ENCODE data around the gene SLC29A2. TPM values are rescaled to one million over a fixed set of nuclear protein-coding genes. Genes with fewer than 3 reads are reported as not detected.
A peak's percentile ranks its signal among the peaks of the same experiment; 100 is the strongest.

The SLC29A2 gene
- total RNA-seq, 1 donor, result 0.36 TPM

DNA sequence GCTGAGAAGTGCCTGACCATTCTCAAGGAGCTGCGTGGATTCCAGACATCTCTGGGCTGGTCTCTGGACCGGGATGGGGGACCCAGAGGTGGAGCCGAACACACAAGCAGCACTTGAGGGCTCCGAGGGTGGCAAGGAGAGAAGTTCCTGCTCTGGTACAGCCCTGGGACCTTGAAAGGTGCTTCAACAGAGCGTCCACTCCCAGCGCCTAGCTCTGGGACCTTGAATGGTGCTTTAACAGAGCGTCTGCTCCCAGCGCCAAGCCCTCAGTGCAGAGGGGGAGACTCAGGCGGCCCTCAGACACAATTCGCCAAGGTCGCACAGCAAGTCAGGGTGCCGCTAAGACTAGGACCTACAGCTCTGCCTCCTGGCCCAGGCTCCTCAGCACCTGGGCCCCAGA, 38.6 kb upstream of the SLC29A2 start:
- H3K4me3 ChIP-seq (ENCODE audit: low read depth, low read length), result no peak overlapping the region
- no peak for TF ChIP-seq CTCF (IDR thresholded peaks at IDR 0.05; ENCODE audit: insufficient read depth, low read length)
- DNase-seq (ENCODE audit: low read depth), result no peak

GRCh38 chr11:66409226-66409625, 37.7 kb upstream of the SLC29A2 start:
- no peak for DNase-seq (ENCODE audit: low read depth)
- H3K4me3 ChIP-seq (ENCODE audit: low read depth, low read length), result no peak overlapping the region
- TF ChIP-seq CTCF (IDR thresholded peaks at IDR 0.05; ENCODE audit: insufficient read depth, low read length), result no peak

DNA sequence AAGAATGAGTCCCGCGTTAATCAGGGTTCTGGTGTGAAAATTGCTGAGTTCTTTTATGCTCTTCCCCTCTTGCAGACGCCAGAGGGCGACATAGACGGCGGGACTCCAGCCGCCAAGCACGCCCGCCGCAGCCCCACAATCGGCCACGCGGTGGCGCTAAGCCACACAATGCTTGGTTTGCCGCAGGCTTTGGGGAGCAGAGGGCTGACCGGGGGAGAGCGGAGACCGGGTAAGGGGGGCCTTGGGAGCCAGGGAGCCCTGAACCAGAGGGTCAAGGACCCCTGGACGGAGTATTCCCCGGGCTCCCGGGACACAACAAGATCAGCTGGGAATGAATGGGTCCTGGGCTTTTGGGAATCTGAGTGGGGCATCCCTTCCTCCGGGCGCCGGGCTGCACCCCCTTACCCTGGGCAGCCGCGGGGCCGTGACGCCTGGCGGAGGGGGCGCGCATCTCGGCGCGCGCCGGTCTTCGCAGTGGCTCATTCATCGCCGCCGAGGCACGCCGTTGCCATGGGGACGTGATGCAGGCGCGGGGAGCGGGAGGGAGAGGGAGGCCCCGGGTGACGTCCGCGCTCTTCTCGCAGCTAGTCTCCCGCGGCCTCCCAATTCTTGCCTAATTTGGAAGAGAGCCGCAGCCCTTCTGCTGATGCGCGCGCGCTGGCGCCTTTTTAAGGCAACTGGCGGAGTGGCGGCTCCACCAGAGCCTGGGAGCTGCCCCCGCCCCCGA, 37.1 kb upstream of the SLC29A2 start:
- peak; percentile 85 for DNase-seq (ENCODE audit: low read depth)
- TF ChIP-seq CTCF (IDR thresholded peaks at IDR 0.05; ENCODE audit: insufficient read depth, low read length), result peak; percentile 100
- peak overlapping the region; percentile 60 for H3K4me3 ChIP-seq (ENCODE audit: low read depth, low read length)

- no peak for TF ChIP-seq CTCF (IDR thresholded peaks at IDR 0.05; ENCODE audit: insufficient read depth, low read length)
- no peak for DNase-seq (ENCODE audit: low read depth)
- no peak overlapping the region for H3K4me3 ChIP-seq (ENCODE audit: low read depth, low read length)
Observed at GRCh38 chr11:66407651-66408050, 36.1 kb upstream of the SLC29A2 start.

DNA sequence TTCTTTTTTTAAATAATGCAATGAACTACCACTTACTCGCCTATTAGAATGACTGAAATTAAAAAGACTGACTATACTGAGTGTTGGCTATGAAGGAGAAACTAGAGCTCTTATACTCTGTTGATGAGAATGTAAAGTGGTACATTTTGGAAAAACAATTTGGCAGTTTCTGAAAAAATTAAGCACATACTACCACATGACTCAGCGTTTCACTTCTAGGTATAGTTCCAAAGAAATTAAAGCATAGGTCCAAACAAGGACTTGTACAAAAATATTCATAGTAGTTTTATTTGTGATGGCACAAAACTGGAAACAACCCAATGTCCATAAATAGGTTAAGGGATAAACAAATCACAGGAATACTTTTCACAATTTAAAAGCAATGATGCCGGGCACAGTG, 22.4 kb upstream of the SLC29A2 start:
- DNase-seq (ENCODE audit: low read depth), result no peak
- TF ChIP-seq CTCF (IDR thresholded peaks at IDR 0.05; ENCODE audit: insufficient read depth, low read length), result no peak
- H3K4me3 ChIP-seq (ENCODE audit: low read depth, low read length), result no peak overlapping the region

DNA sequence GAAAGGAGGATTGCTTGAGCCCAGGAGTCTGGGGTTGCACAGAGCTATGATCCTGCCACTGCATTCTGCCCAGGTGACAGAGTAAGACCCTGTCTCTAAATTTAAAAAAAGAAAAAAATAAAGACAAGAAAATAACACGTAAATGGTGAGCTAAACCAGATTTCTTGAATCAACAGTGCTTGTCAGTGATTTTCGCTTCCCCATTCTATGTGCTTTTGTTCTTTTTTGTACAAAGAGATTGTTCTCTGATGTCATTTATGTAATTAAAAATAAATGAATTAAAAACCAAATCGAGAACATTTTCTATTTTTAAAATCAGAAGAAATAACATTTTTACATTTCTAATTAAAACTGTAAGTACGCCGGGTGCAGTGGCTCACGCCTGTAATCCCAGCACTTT, 19.8 kb upstream of the SLC29A2 start:
- DNase-seq (ENCODE audit: low read depth), result no peak
- H3K4me3 ChIP-seq (ENCODE audit: low read depth, low read length), result no peak overlapping the region
- TF ChIP-seq CTCF (IDR thresholded peaks at IDR 0.05; ENCODE audit: insufficient read depth, low read length), result no peak
